Measurements from ENCODE around the gene BRAF. TPM values are rescaled to one million over a fixed set of nuclear protein-coding genes. Genes with fewer than 3 reads are reported as not detected.

The BRAF gene
- total RNA-seq, 4 donors from 2014 or later, result 20.9 to 51.8 (median 34.8) TPM

DNA sequence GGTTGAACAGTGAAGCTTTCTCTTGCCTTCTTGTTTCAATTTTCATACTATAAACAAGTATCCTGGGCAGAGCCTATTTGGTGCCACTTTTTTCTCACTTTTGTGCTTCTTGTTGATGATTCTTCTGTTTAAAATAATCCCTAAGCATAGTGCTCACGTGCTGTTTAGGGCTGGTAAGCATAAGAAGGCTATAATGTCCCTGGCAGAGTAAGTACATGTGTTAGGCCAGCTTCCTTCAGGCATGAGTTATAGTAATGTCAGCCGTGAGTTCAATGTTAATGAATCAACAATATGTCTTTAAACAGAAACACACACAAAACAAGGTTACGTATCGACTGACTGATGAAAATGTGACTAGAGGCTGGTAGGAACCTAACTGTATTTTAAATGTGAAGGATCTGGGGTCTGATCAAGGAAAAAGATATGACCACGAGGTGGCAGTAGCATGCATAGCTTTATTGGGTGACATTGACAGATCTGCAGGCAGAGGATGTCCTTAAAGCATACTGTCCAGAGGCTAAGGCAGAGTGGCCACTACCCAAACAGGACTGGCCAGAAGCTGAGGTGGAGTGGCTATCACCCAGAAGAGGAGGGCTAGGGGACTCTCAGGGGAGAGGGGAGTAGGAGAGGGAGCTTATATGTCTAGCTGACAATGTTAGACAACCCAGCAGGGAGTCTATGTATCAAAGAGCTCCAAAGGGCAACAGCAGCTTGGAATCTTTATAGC, 113.7 kb downstream of the BRAF start:
- intact Hi-C loops (cut with DNase I; ENCODE audit: low total_unique reads), result loop anchor here (5.0 kb wide), 1 partner anchor 201 kb away; the partner anchor contains the start of gene MRPS33
- peak; percentile 50 for DNase-seq
- no peaks in the 10 kb centered on the region for H3K36me3 ChIP-seq
- TF ChIP-seq EP300 (IDR thresholded peaks at IDR 0.05; ENCODE audit: low read depth), result no peak
- TF ChIP-seq, protein P1, sequence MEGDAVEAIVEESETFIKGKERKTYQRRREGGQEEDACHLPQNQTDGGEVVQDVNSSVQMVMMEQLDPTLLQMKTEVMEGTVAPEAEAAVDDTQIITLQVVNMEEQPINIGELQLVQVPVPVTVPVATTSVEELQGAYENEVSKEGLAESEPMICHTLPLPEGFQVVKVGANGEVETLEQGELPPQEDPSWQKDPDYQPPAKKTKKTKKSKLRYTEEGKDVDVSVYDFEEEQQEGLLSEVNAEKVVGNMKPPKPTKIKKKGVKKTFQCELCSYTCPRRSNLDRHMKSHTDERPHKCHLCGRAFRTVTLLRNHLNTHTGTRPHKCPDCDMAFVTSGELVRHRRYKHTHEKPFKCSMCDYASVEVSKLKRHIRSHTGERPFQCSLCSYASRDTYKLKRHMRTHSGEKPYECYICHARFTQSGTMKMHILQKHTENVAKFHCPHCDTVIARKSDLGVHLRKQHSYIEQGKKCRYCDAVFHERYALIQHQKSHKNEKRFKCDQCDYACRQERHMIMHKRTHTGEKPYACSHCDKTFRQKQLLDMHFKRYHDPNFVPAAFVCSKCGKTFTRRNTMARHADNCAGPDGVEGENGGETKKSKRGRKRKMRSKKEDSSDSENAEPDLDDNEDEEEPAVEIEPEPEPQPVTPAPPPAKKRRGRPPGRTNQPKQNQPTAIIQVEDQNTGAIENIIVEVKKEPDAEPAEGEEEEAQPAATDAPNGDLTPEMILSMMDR (IDR thresholded peaks at IDR 0.05), result peak; percentile 65 to 79 (median 73)
- no peak for TF ChIP-seq POLR2AphosphoS5 (IDR thresholded peaks at IDR 0.05)
- WGBS, 2 donors (ENCODE audit: low coverage in 1 of 2), result 24 to 33% methylated on average over 4 to 5 of the region's 5 CpGs
- in situ Hi-C loops (cut with MboI; ENCODE audit: low pct_ligation_motif_present in 1 of 4, low pct_unique_long_range_greater_than_20kb in 1 of 4, low sequenced_read_pairs in 3 of 4), result loop anchor here (5.0 to 25.0 kb wide), 5 partner anchors 114 to 726 kb away; partner anchors contain the start of genes MRPS33 (in 4 of the 4) and BRAF (in 1 of the 4)
- peaks cover 0 to 5% (median 0%) of the 10 kb centered on the region in 4 donors for H3K4me1 ChIP-seq
- H3K9me3 ChIP-seq, result no peaks in the 10 kb centered on the region
- no peak overlapping the region for H3K27ac ChIP-seq
- no peaks in the 10 kb centered on the region for H3K27me3 ChIP-seq
- no peak overlapping the region for H3K4me3 ChIP-seq

DNA sequence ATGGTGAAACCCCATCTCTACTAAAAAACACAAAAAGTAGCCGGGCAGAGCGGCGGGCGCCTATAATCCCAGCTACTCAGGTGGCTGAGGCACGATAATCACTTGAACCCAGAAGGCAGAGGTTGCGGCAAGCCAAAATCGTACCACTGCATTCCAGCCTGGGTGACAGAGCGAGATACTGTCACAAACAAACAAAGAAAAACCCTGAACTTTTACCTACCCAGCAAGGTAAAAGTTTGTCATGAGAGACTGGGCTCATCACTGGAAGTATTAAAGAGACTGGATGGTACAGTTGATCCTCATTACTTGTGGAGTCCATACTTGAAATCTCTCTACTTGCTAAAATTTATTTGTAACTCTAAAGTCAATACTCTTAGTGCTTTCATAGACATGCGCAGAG, 114.3 kb downstream of the BRAF start:
- intact Hi-C loops (cut with DNase I; ENCODE audit: low total_unique reads), result loop anchor here (5.0 kb wide), 1 partner anchor 202 kb away; the partner anchor contains the start of gene MRPS33
- Histone ChIP-seq H3K27ac (no peak overlapping the region), H3K36me3 (no peaks in the 10 kb centered on the region), H3K9me3 (no peaks in the 10 kb centered on the region), H3K27me3 (no peaks in the 10 kb centered on the region), H3K4me3 (no peak overlapping the region), H3K4me1 (peaks cover 0 to 5% (median 0%) of the 10 kb centered on the region in 4 donors)
- TF ChIP-seq POLR2A (IDR thresholded peaks at IDR 0.05) (no peak), POLR2AphosphoS5 (IDR thresholded peaks at IDR 0.05) (no peak)
- TF ChIP-seq, protein P1 (IDR thresholded peaks at IDR 0.05), result no peak
- in situ Hi-C loops (cut with MboI; ENCODE audit: low pct_ligation_motif_present in 1 of 4, low pct_unique_long_range_greater_than_20kb in 1 of 4, low sequenced_read_pairs in 3 of 4), result loop anchor here (5.0 to 25.0 kb wide), 5 partner anchors 114 to 727 kb away; partner anchors contain the start of genes MRPS33 (in 4 of the 4) and BRAF (in 1 of the 4)
- no peak for DNase-seq
- WGBS, 2 donors (ENCODE audit: low coverage in 1 of 2), result 93 to 98% methylated on average over 3 to 9 of the region's 9 CpGs

DNA sequence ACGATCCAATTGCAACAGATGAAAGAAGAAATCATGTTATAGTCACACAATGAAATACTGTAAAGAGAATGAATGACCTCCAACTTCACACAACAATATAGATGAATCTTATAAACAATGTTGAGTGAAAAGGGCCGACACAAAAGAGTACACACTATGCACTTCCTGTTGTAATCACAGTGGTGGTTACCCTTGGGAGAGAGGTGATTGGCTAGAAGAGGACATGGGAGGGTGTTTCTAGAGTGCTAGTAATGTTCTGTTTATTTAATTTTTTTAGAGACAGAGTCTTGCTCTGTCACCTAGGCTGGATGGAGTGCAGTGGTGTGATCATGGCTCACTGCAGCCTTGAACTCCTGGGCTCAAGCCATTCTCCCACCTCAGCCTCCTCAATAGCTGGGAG, 145.8 kb downstream of the BRAF start:
- intact Hi-C loops (cut with DNase I; ENCODE audit: low total_unique reads), result no loop called here
- Histone ChIP-seq H3K4me3 (no peak overlapping the region), H3K4me1 (no peaks in the 10 kb centered on the region), H3K36me3 (peaks cover 0 to 66% (median 23%) of the 10 kb centered on the region in 4 donors), H3K9me3 (no peaks in the 10 kb centered on the region), H3K27ac (no peak overlapping the region), H3K27me3 (no peaks in the 10 kb centered on the region)
- in situ Hi-C loops (cut with MboI; ENCODE audit: low pct_ligation_motif_present in 1 of 4, low pct_unique_long_range_greater_than_20kb in 1 of 4, low sequenced_read_pairs in 3 of 4), result no loop called here
- no peak for DNase-seq
- 56 to 59% methylated on average over 2 of the region's 2 CpGs for WGBS, 2 donors (ENCODE audit: low coverage in 1 of 2)
- TF ChIP-seq POLR2A (IDR thresholded peaks at IDR 0.05), result no peak

DNA sequence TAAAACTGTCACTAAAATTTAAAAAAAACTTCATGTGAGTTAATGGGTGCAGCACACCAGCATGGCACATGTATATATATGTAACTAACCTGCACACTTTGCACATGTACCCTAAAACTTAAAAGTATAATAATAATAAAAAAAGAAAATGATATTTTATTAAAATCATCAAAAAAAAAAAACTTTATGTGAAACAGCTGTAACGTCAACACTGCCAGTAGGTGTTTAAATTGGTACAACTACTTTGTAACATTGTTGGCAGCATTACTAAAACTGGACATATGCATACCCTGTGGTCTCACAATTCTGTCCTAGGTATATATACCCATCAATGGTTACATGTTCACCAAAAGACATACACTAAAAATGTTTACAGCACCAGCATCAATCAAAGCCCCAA, 146.2 kb downstream of the BRAF start:
- DNase-seq, result no peak
- Histone ChIP-seq H3K9me3 (no peaks in the 10 kb centered on the region), H3K4me3 (no peak overlapping the region), H3K4me1 (no peaks in the 10 kb centered on the region), H3K36me3 (peaks cover 0 to 66% (median 23%) of the 10 kb centered on the region in 4 donors), H3K27me3 (no peaks in the 10 kb centered on the region), H3K27ac (no peak overlapping the region)
- in situ Hi-C loops (cut with MboI; ENCODE audit: low pct_ligation_motif_present in 1 of 4, low pct_unique_long_range_greater_than_20kb in 1 of 4, low sequenced_read_pairs in 3 of 4), result no loop called here
- TF ChIP-seq, protein P1 (IDR thresholded peaks at IDR 0.05), result no peak
- TF ChIP-seq POLR2AphosphoS5 (IDR thresholded peaks at IDR 0.05), result no peak
- no peak for TF ChIP-seq POLR2A (IDR thresholded peaks at IDR 0.05)
- no peak for TF ChIP-seq EP300 (IDR thresholded peaks at IDR 0.05; ENCODE audit: low read depth)
- intact Hi-C loops (cut with DNase I; ENCODE audit: low total_unique reads), result no loop called here
- WGBS, 2 donors (ENCODE audit: low coverage in 1 of 2), result 100% methylated on average over 1 of the region's 1 CpG

Data from transverse colon (tissue), 4 donors.